PC-9 (cell line): ENCODE measurements around the gene TMEM165. TPM values are rescaled to one million over a fixed set of nuclear protein-coding genes. Genes with fewer than 3 reads are reported as not detected.

Experiments
- BruUV-seq: library from RNA; stranded (reverse); fragments of 400-500 nt; replicated peaks from 2 replicates; lab custom pipeline; 2021; lab: Mats Ljungman, UMichigan
- CTCF ChIA-PET: fragments of 300-600 bp; sonication (Branson Sonifier 250); formaldehyde crosslinking; loops from one replicate; lab custom pipeline; 2022; ENCODE audit warnings: antibody characterized with exemption; lab: Charles Lee
- POLR2A ChIA-PET: fragments of 300-600 bp; sonication (Branson Sonifier 250); formaldehyde crosslinking; loops from one replicate; lab custom pipeline; 2022; ENCODE audit warnings: antibody characterized with exemption; ENCODE audit not compliant: unreplicated experiment; lab: Charles Lee
- DNase-seq, 2 experiments: peaks; one replicate each; pipeline versions ENCODE4 v3.0.0 to v3.0.0-alpha.2; 2015 to 2022; ENCODE audit warnings: mixed read lengths in 1 of 2
- H2AFZ ChIP-seq: fragments of 200-600 bp; sonication (generic); 2 replicates; pipeline ENCODE4 v1.8.1; 2017; ENCODE audit warnings: antibody characterized with exemption
- H3F3A ChIP-seq: fragments of 200-600 bp; sonication (generic); 2 replicates; pipeline ENCODE4 v1.8.1; 2017; ENCODE audit warnings: antibody characterized with exemption, mild to moderate bottlenecking, low read depth; ENCODE audit not compliant: insufficient read depth
- H3K27ac ChIP-seq: fragments of 200-600 bp; sonication (generic); 2 replicates; pipeline ENCODE4 v1.6.1; 2016; ENCODE audit warnings: mixed run types
- H3K27me3 ChIP-seq: fragments of 200-600 bp; sonication (generic); 2 replicates; pipeline ENCODE4 v1.6.1; 2016; ENCODE audit warnings: low read depth, mixed run types; ENCODE audit not compliant: insufficient read depth
- H3K36me3 ChIP-seq: fragments of 200-600 bp; sonication (generic); 2 replicates; pipeline ENCODE4 v1.6.1; 2016; ENCODE audit warnings: low read depth, mixed run types
- H3K4me1 ChIP-seq: fragments of 200-600 bp; sonication (generic); replicated peaks from 2 replicates; pipeline ENCODE4 v1.6.1; 2016; ENCODE audit warnings: mixed run types; ENCODE audit not compliant: insufficient read depth
- H3K4me2 ChIP-seq: fragments of 200-600 bp; sonication (generic); 2 replicates; pipeline ENCODE4 v1.6.1; 2017; ENCODE audit warnings: mixed run types
- H3K4me3 ChIP-seq: fragments of 200-600 bp; sonication (generic); 2 replicates; pipeline ENCODE4 v1.6.1; 2016; ENCODE audit warnings: mixed run types
- H3K79me2 ChIP-seq: fragments of 200-600 bp; sonication (generic); 2 replicates; pipeline ENCODE4 v1.6.1; 2017; ENCODE audit warnings: low read depth, mixed run types
- H3K9me2 ChIP-seq: fragments of 200-600 bp; sonication (generic); 2 replicates; pipeline ENCODE4 v1.8.1; 2017; ENCODE audit warnings: mild to moderate bottlenecking; ENCODE audit not compliant: insufficient read depth
- H3K9me3 ChIP-seq: fragments of 200-600 bp; sonication (generic); 2 replicates; pipeline ENCODE4 v1.8.1; 2016; ENCODE audit warnings: low read depth; ENCODE audit not compliant: insufficient read depth
- H4K20me1 ChIP-seq: fragments of 200-600 bp; sonication (generic); 2 replicates; pipeline ENCODE4 v1.8.1; 2017; ENCODE audit not compliant: insufficient read depth
- EZH2 ChIP-seq: fragments of 200-600 bp; sonication (generic); IDR thresholded peaks from 2 replicates; pipeline ENCODE4 v1.8.0; 2017; ENCODE audit warnings: antibody characterized with exemption, low read depth
- intact Hi-C: fragments of 100-400 bp; cut with micrococcal nuclease; formaldehyde crosslinking; loops from one replicate; pipeline ENCODE4 v1.10.0; 2022; ENCODE audit not compliant: unreplicated experiment
- total RNA-seq: library from RNA; stranded (reverse); gene quantifications from 2 replicates; pipeline ENCODE4 v1.2.3, GENCODE V29; 2021
- TF ChIP-seq, protein P1 (sequence below): fragments of 200-600 bp; sonication (generic); conservative IDR thresholded peaks from 2 replicates; pipeline ENCODE4 v1.6.1; 2017; ENCODE audit warnings: mixed run types, antibody characterized with exemption, mild to moderate bottlenecking, moderate library complexity

Gene TMEM165
- total RNA-seq, 1 experiment from 2014 or later: 61.4 TPM

DNA sequence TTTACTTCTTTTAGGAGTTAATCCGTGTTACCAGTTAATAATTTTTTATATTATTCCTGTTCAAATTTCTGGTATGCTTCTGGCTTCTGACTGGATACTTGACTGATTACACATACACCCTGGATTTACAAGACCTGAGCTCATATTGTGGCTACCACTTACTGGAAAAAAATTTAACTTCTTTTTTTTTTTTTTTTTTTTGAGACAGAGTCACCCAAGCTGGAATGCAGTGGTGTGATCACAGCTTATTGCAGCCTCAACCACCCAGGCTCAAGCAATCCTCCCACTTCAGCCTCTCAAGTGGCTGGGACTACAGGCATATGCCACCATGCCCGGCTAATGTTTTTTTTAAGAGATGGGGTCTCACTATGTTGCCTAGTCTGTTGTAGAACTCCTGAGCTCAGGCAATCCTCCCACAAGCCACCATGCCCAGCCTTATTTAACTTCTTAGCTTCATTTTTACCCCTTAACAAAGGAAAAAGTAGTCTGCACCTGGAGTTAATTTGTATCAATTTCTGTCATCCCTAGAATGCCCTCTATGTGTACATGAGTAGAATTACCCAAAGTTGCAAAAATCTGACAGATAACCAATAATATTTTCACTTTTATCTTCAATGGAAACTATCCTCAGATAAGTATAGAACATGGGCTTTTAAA lies 50.3 kb downstream of the TMEM165 start:
- ChIA-PET POLR2A (no interaction called here), CTCF (no interaction called here)
- no peaks in the 10 kb centered on the region for H3K27me3 ChIP-seq
- no peak overlapping the region for H3K27ac ChIP-seq
- H3K9me2 ChIP-seq: no peaks in the 10 kb centered on the region
- H3K4me3 ChIP-seq: no peak overlapping the region
- BruUV-seq: no TSS peak
- H4K20me1 ChIP-seq: no peaks in the 10 kb centered on the region
- H3K9me3 ChIP-seq: no peaks in the 10 kb centered on the region
- TF ChIP-seq EZH2: no peak
- TF ChIP-seq, protein P1, sequence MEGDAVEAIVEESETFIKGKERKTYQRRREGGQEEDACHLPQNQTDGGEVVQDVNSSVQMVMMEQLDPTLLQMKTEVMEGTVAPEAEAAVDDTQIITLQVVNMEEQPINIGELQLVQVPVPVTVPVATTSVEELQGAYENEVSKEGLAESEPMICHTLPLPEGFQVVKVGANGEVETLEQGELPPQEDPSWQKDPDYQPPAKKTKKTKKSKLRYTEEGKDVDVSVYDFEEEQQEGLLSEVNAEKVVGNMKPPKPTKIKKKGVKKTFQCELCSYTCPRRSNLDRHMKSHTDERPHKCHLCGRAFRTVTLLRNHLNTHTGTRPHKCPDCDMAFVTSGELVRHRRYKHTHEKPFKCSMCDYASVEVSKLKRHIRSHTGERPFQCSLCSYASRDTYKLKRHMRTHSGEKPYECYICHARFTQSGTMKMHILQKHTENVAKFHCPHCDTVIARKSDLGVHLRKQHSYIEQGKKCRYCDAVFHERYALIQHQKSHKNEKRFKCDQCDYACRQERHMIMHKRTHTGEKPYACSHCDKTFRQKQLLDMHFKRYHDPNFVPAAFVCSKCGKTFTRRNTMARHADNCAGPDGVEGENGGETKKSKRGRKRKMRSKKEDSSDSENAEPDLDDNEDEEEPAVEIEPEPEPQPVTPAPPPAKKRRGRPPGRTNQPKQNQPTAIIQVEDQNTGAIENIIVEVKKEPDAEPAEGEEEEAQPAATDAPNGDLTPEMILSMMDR: no peak
- H3K36me3 ChIP-seq: no peaks in the 10 kb centered on the region
- no peak overlapping the region for H2AFZ ChIP-seq
- no peaks in the 10 kb centered on the region for H3F3A ChIP-seq
- no peaks in the 10 kb centered on the region for H3K79me2 ChIP-seq
- intact Hi-C loops: loop anchor here (5.0 to 10.0 kb wide), 3 partner anchors 99 to 421 kb away; partner anchors contain the start of gene CLOCK
- H3K4me1 ChIP-seq: no peaks in the 10 kb centered on the region
- H3K4me2 ChIP-seq: no peak overlapping the region
- DNase-seq: no peak

DNA sequence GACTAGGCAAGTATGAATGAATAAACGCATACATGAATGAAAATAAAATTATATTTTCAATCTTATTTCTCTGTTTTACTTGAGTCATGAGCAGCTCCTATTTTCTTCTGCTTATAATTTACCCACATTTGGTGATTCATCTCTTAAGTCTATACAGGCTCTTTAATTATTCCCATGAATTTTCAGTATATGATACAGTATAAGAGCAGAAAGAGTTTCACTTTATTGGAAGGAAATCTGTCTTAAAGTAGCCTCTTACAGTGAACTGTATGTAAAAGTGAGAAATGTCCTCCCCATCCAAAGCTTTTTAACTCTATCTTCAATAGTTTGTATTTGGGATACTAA lies 50.8 kb downstream of the TMEM165 start:
- Histone ChIP-seq H3K4me3 (no peak overlapping the region), H3K9me2 (no peaks in the 10 kb centered on the region), H3K79me2 (no peaks in the 10 kb centered on the region), H3K27ac (no peak overlapping the region), H2AFZ (no peak overlapping the region), H3K9me3 (no peaks in the 10 kb centered on the region), H3F3A (no peaks in the 10 kb centered on the region), H3K27me3 (no peaks in the 10 kb centered on the region), H3K4me2 (no peak overlapping the region), H3K4me1 (no peaks in the 10 kb centered on the region), H3K36me3 (no peaks in the 10 kb centered on the region), H4K20me1 (no peaks in the 10 kb centered on the region)
- no TSS peak for BruUV-seq
- TF ChIP-seq EZH2: no peak
- TF ChIP-seq, protein P1: no peak
- intact Hi-C loops: loop anchor here (5.0 to 10.0 kb wide), 3 partner anchors 98 to 421 kb away; partner anchors contain the start of gene CLOCK
- ChIA-PET CTCF (interaction anchor here (0.6 kb wide), 1 partner anchor 477 kb away, joined by 3 read pairs; no protein-coding TSS in a partner anchor), POLR2A (no interaction called here)
- DNase-seq: no peak

DNA sequence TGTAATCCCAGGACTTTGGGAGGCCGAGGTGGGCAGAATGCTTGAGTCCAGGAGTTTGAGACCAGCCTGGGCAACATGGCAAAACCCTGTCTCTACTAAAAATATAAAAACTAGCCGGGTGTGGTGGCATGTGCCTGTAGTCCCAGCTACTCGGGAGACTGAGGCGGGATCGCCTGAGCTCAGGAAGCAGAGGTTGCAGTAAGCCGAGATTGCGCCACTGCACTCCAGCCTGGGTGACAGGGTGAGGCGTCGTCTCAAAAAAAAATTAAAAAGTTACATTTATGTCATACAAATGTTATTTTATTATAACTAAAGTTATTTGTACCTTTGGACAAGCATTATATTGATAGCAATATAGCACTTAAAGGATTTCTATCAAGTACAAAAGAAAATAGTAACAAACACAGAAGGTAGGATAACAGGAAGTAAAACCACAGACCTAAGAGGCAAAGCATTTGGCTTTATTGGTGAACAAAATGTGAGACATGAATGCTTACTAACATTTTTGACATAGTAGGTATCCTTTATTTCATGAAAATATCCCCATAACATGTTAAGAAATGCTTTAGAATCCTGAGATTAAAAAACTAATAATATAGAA lies 51.5 kb downstream of the TMEM165 start:
- no peaks in the 10 kb centered on the region for H3K79me2 ChIP-seq
- no peak for DNase-seq
- no peaks in the 10 kb centered on the region for H3K27me3 ChIP-seq
- H4K20me1 ChIP-seq: no peaks in the 10 kb centered on the region
- TF ChIP-seq EZH2: no peak
- TF ChIP-seq, protein P1: no peak
- BruUV-seq: no TSS peak
- H3K4me2 ChIP-seq: no peak overlapping the region
- H3K9me3 ChIP-seq: no peaks in the 10 kb centered on the region
- H3K9me2 ChIP-seq: no peaks in the 10 kb centered on the region
- no peaks in the 10 kb centered on the region for H3F3A ChIP-seq
- CTCF ChIA-PET: interaction anchor here (0.6 kb wide), 1 partner anchor 478 kb away, joined by 3 read pairs; no protein-coding TSS in a partner anchor
- H3K27ac ChIP-seq: no peak overlapping the region
- H3K4me3 ChIP-seq: no peak overlapping the region
- no peaks in the 10 kb centered on the region for H3K36me3 ChIP-seq
- POLR2A ChIA-PET: no interaction called here
- H2AFZ ChIP-seq: no peak overlapping the region
- H3K4me1 ChIP-seq: no peaks in the 10 kb centered on the region
- intact Hi-C loops: loop anchor here (5.0 to 10.0 kb wide), 3 partner anchors 98 to 420 kb away; partner anchors contain the start of gene CLOCK
